ENCODE data around the gene MOBP.

MOBP gene

GRCh38 chr3:39471652-39472051 lies 4.2 kb downstream of the MOBP start:
- peaks cover 0 to 3% (median 0%) of the 10 kb centered on the region in 5 experiments for H3K27me3 ChIP-seq (replicated peaks in 2 of 5; ENCODE audit: control insufficient read depth in 4 of 5, insufficient read depth in 5 of 5, low read length in 4 of 5)
- 100% methylated on average over 3 of the region's 5 CpGs for WGBS (ENCODE audit: insufficient coverage)
- ChIA-PET CTCF (interaction anchor here (0.7 to 1.9 kb wide), 2 partner anchors 8 to 24 kb away, joined by 4 to 6 read pairs; no protein-coding TSS in a partner anchor), POLR2A (no interaction called here)
- no peak overlapping the region for H3K4me3 ChIP-seq (ENCODE audit: control insufficient read depth in 1 of 7, extremely low read depth in 1 of 7, insufficient read depth in 4 of 7, low read depth in 2 of 7, low read length in 6 of 7)
- DNase-seq, result no peak
- H3K9me3 ChIP-seq (ENCODE audit: control extremely low read depth in 1 of 5, control insufficient read depth in 4 of 5, insufficient read depth in 2 of 5, low read depth in 1 of 5, low read length in 4 of 5), result peaks cover 0 to 10% (median 0%) of the 10 kb centered on the region in 5 experiments
- H3K27ac ChIP-seq (ENCODE audit: insufficient read depth in 1 of 2, low read depth in 1 of 2, low read length in 2 of 2, poor library complexity in 1 of 2, severe bottlenecking in 2 of 2), result no peak overlapping the region
- H3K36me3 ChIP-seq (ENCODE audit: control insufficient read depth in 4 of 4, insufficient read depth in 4 of 4, low read length in 3 of 4), result no peaks in the 10 kb centered on the region
- H3K4me1 ChIP-seq (ENCODE audit: control extremely low read depth in 1 of 4, control insufficient read depth in 4 of 4, insufficient read depth in 4 of 4, low read length in 3 of 4), result no peaks in the 10 kb centered on the region

DNA sequence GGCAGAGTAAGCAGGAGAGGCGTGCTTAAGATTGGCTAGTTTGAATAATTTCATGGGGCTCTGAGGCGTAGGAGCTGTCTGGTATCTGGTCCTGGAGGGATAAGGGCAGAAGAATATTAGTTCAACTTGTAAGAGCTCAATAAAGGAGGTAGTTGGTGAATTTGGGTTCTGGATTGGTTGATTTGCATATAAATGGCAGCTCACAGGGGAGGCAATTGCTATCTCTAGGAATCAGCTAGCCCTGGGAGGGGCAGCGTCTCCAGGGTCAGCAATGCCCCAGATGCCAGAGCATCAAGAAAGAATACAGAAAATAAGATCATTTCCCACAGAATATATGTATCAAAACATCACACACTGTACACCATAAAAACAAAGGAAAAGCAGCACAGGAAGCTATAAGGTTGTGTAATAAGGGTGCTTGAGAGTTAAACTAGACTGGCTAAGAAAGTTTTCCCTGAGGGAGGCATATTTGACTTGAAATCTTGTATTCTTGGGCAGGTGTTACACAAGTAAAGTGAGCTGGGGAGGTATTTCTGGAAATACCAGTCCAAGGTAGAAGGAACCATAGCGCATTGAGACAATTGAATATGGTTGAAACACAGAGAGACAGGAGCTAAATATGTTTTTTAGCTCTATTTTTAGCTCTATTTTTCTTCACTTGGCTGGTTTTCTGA lies 6.1 kb downstream of the MOBP start:
- WGBS (ENCODE audit: insufficient coverage), result 100% methylated on average over 3 of the region's 4 CpGs
- H3K9me3 ChIP-seq (ENCODE audit: control extremely low read depth in 1 of 5, control insufficient read depth in 4 of 5, insufficient read depth in 2 of 5, low read depth in 1 of 5, low read length in 4 of 5), result peaks cover 0 to 15% (median 2%) of the 10 kb centered on the region in 5 experiments
- H3K4me1 ChIP-seq (ENCODE audit: control extremely low read depth in 1 of 4, control insufficient read depth in 4 of 4, insufficient read depth in 4 of 4, low read length in 3 of 4), result no peaks in the 10 kb centered on the region
- H3K27me3 ChIP-seq (replicated peaks in 2 of 5; ENCODE audit: control insufficient read depth in 4 of 5, insufficient read depth in 5 of 5, low read length in 4 of 5), result peaks cover 0 to 3% (median 0%) of the 10 kb centered on the region in 5 experiments
- CTCF ChIA-PET, result interaction anchor here (0.7 to 0.8 kb wide), 2 partner anchors 29 to 33 kb away, joined by 3 read pairs; no protein-coding TSS in a partner anchor
- H3K36me3 ChIP-seq (ENCODE audit: control insufficient read depth in 4 of 4, insufficient read depth in 4 of 4, low read length in 3 of 4), result no peaks in the 10 kb centered on the region
- POLR2A ChIA-PET, result no interaction called here
- no peak overlapping the region for H3K27ac ChIP-seq (ENCODE audit: insufficient read depth in 1 of 2, low read depth in 1 of 2, low read length in 2 of 2, poor library complexity in 1 of 2, severe bottlenecking in 2 of 2)
- no peak overlapping the region for H3K4me3 ChIP-seq (ENCODE audit: control insufficient read depth in 1 of 7, extremely low read depth in 1 of 7, insufficient read depth in 4 of 7, low read depth in 2 of 7, low read length in 6 of 7)
- DNase-seq, result no peak

- Histone ChIP-seq H3K27ac (ENCODE audit: insufficient read depth in 1 of 2, low read depth in 1 of 2, low read length in 2 of 2, poor library complexity in 1 of 2, severe bottlenecking in 2 of 2) (no peak overlapping the region), H3K36me3 (ENCODE audit: control insufficient read depth in 4 of 4, insufficient read depth in 4 of 4, low read length in 3 of 4) (no peaks in the 10 kb centered on the region), H3K27me3 (replicated peaks in 2 of 5; ENCODE audit: control insufficient read depth in 4 of 5, insufficient read depth in 5 of 5, low read length in 4 of 5) (peaks cover 0 to 3% (median 0%) of the 10 kb centered on the region in 5 experiments), H3K4me1 (ENCODE audit: control extremely low read depth in 1 of 4, control insufficient read depth in 4 of 4, insufficient read depth in 4 of 4, low read length in 3 of 4) (no peaks in the 10 kb centered on the region), H3K4me3 (ENCODE audit: control insufficient read depth in 1 of 7, extremely low read depth in 1 of 7, insufficient read depth in 4 of 7, low read depth in 2 of 7, low read length in 6 of 7) (no peak overlapping the region), H3K9me3 (ENCODE audit: control extremely low read depth in 1 of 5, control insufficient read depth in 4 of 5, insufficient read depth in 2 of 5, low read depth in 1 of 5, low read length in 4 of 5) (peaks cover 0 to 15% (median 2%) of the 10 kb centered on the region in 5 experiments)
- ChIA-PET POLR2A (no interaction called here), CTCF (interaction anchor here (0.7 to 0.8 kb wide), 2 partner anchors 30 to 33 kb away, joined by 3 read pairs; no protein-coding TSS in a partner anchor)
- no peak for DNase-seq
- WGBS (ENCODE audit: insufficient coverage), result no CpG with 5 or more reads among the region's 4 CpGs
Measured at GRCh38 chr3:39474126-39474515, 6.6 kb downstream of the MOBP start.

- ChIA-PET CTCF (interaction anchor here (1.0 kb wide), 1 partner anchor 14 kb away, joined by 3 read pairs; no protein-coding TSS in a partner anchor), POLR2A (no interaction called here)
- Histone ChIP-seq H3K36me3 (ENCODE audit: control insufficient read depth in 4 of 4, insufficient read depth in 4 of 4, low read length in 3 of 4) (no peaks in the 10 kb centered on the region), H3K27ac (ENCODE audit: insufficient read depth in 1 of 2, low read depth in 1 of 2, low read length in 2 of 2, poor library complexity in 1 of 2, severe bottlenecking in 2 of 2) (no peak overlapping the region), H3K4me1 (ENCODE audit: control extremely low read depth in 1 of 4, control insufficient read depth in 4 of 4, insufficient read depth in 4 of 4, low read length in 3 of 4) (no peaks in the 10 kb centered on the region), H3K4me3 (ENCODE audit: control insufficient read depth in 1 of 7, extremely low read depth in 1 of 7, insufficient read depth in 4 of 7, low read depth in 2 of 7, low read length in 6 of 7) (no peak overlapping the region), H3K27me3 (replicated peaks in 2 of 5; ENCODE audit: control insufficient read depth in 4 of 5, insufficient read depth in 5 of 5, low read length in 4 of 5) (peaks cover 0 to 3% (median 0%) of the 10 kb centered on the region in 5 experiments), H3K9me3 (ENCODE audit: control extremely low read depth in 1 of 5, control insufficient read depth in 4 of 5, insufficient read depth in 2 of 5, low read depth in 1 of 5, low read length in 4 of 5) (peaks cover 0 to 15% (median 2%) of the 10 kb centered on the region in 5 experiments)
- DNase-seq, result no peak
Measured at GRCh38 chr3:39476783-39477182, 9.3 kb downstream of the MOBP start.

DNA sequence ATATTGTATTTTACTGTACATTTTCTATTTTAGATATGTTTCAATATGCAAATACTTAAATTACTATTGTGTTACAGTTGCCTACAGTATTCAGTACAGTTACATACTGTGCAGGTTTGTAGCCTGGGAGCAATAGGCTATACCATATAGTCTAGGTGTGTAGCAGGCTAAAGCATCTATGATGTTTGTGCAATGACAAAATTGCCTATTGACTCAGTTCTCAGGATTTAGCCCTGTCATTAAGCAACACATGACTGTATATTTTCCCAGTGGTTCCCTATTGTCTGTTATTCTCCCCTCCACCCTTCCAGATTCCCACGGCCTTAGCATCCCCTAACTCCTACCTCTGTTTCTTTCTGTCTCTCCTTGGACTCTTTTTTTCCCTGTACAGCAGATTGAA lies 10.7 kb downstream of the MOBP start:
- no peak overlapping the region for H3K4me3 ChIP-seq (ENCODE audit: control insufficient read depth in 1 of 7, extremely low read depth in 1 of 7, insufficient read depth in 4 of 7, low read depth in 2 of 7, low read length in 6 of 7)
- CTCF ChIA-PET, result interaction anchor here (0.8 to 0.9 kb wide), 2 partner anchors 22 to 38 kb away, joined by 3 read pairs; no protein-coding TSS in a partner anchor
- H3K27me3 ChIP-seq (replicated peaks in 2 of 5; ENCODE audit: control insufficient read depth in 4 of 5, insufficient read depth in 5 of 5, low read length in 4 of 5), result peaks cover 0 to 2% (median 0%) of the 10 kb centered on the region in 5 experiments
- WGBS (ENCODE audit: insufficient coverage), result 100% methylated on average over 1 of the region's 1 CpG
- POLR2A ChIA-PET, result no interaction called here
- no peaks in the 10 kb centered on the region for H3K36me3 ChIP-seq (ENCODE audit: control insufficient read depth in 4 of 4, insufficient read depth in 4 of 4, low read length in 3 of 4)
- no peak for DNase-seq
- peaks cover 0 to 15% (median 2%) of the 10 kb centered on the region in 5 experiments for H3K9me3 ChIP-seq (ENCODE audit: control extremely low read depth in 1 of 5, control insufficient read depth in 4 of 5, insufficient read depth in 2 of 5, low read depth in 1 of 5, low read length in 4 of 5)
- H3K27ac ChIP-seq (ENCODE audit: insufficient read depth in 1 of 2, low read depth in 1 of 2, low read length in 2 of 2, poor library complexity in 1 of 2, severe bottlenecking in 2 of 2), result no peak overlapping the region
- no peaks in the 10 kb centered on the region for H3K4me1 ChIP-seq (ENCODE audit: control extremely low read depth in 1 of 4, control insufficient read depth in 4 of 4, insufficient read depth in 4 of 4, low read length in 3 of 4)

- Histone ChIP-seq H3K4me3 (ENCODE audit: control insufficient read depth in 1 of 7, extremely low read depth in 1 of 7, insufficient read depth in 4 of 7, low read depth in 2 of 7, low read length in 6 of 7) (no peak overlapping the region), H3K36me3 (ENCODE audit: control insufficient read depth in 4 of 4, insufficient read depth in 4 of 4, low read length in 3 of 4) (no peaks in the 10 kb centered on the region), H3K9me3 (ENCODE audit: control extremely low read depth in 1 of 5, control insufficient read depth in 4 of 5, insufficient read depth in 2 of 5, low read depth in 1 of 5, low read length in 4 of 5) (peaks cover 0 to 15% (median 2%) of the 10 kb centered on the region in 5 experiments), H3K27ac (ENCODE audit: insufficient read depth in 1 of 2, low read depth in 1 of 2, low read length in 2 of 2, poor library complexity in 1 of 2, severe bottlenecking in 2 of 2) (no peak overlapping the region), H3K27me3 (replicated peaks in 2 of 5; ENCODE audit: control insufficient read depth in 4 of 5, insufficient read depth in 5 of 5, low read length in 4 of 5) (no peaks in the 10 kb centered on the region), H3K4me1 (ENCODE audit: control extremely low read depth in 1 of 4, control insufficient read depth in 4 of 4, insufficient read depth in 4 of 4, low read length in 3 of 4) (no peaks in the 10 kb centered on the region)
- ChIA-PET POLR2A (no interaction called here), CTCF (interaction anchor here (0.6 to 1.3 kb wide), 2 partner anchors 8 to 1102 kb away, joined by 4 read pairs; no protein-coding TSS in a partner anchor)
- 61% methylated on average over 2 of the region's 7 CpGs for WGBS (ENCODE audit: insufficient coverage)
- no peak for DNase-seq
Measured at GRCh38 chr3:39479701-39480414, 12.4 kb downstream of the MOBP start.

DNA sequence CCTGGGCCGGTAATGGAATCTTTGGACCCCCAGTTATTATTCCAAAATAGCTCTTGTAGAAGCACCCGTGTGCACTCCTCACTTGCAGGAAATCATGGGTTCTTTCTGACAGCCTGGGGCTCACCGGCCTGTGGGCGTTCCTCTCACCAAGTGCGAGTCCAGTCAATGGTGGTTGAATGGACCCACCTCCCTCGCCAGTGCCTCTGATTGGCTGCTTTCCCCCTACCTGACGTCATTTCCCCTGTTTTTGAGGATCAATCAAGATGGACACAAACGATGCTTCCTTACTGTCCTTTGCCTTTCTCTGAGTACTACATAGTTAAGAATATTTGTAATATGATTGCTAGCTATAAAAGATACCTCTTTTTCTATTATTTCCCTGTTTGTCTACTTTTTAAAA lies 18.1 kb downstream of the MOBP start:
- Histone ChIP-seq H3K4me1 (ENCODE audit: control extremely low read depth in 1 of 4, control insufficient read depth in 4 of 4, insufficient read depth in 4 of 4, low read length in 3 of 4) (peaks cover 0 to 2% (median 0%) of the 10 kb centered on the region in 4 experiments), H3K4me3 (ENCODE audit: control insufficient read depth in 1 of 7, extremely low read depth in 1 of 7, insufficient read depth in 4 of 7, low read depth in 2 of 7, low read length in 6 of 7) (no peak overlapping the region), H3K9me3 (ENCODE audit: control extremely low read depth in 1 of 5, control insufficient read depth in 4 of 5, insufficient read depth in 2 of 5, low read depth in 1 of 5, low read length in 4 of 5) (no peaks in the 10 kb centered on the region), H3K36me3 (ENCODE audit: control insufficient read depth in 4 of 4, insufficient read depth in 4 of 4, low read length in 3 of 4) (no peaks in the 10 kb centered on the region), H3K27me3 (replicated peaks in 2 of 5; ENCODE audit: control insufficient read depth in 4 of 5, insufficient read depth in 5 of 5, low read length in 4 of 5) (peaks cover 0 to 2% (median 0%) of the 10 kb centered on the region in 5 experiments), H3K27ac (ENCODE audit: insufficient read depth in 1 of 2, low read depth in 1 of 2, low read length in 2 of 2, poor library complexity in 1 of 2, severe bottlenecking in 2 of 2) (no peak overlapping the region)
- DNase-seq, result no peak
- 100% methylated on average over 7 of the region's 8 CpGs for WGBS (ENCODE audit: insufficient coverage)
- POLR2A ChIA-PET, result no interaction called here
- CTCF ChIA-PET, result interaction anchor here (1.5 kb wide), 1 partner anchor 39 kb away, joined by 3 read pairs; no protein-coding TSS in a partner anchor
